Esophagus muscularis mucosa (tissue), 4 donors: ENCODE measurements around the gene NOS1.

Source experiments
- CTCF ChIP-seq, 3 experiments: fragments of 200-600 bp in 2 of 3; fragments of 450-650 bp in 1 of 3; sonication (generic) in 2 of 3; IDR thresholded peaks; one replicate each; pipeline ENCODE4 v1.5.1; 2017 to 2019; ENCODE audit warnings: antibody characterized with exemption in 3 of 3, mild to moderate bottlenecking in 2 of 3, moderate library complexity in 1 of 3
- EP300 ChIP-seq: sonication (generic); formaldehyde crosslinking; IDR thresholded peaks from one replicate; pipeline ENCODE4 v1.6.1; 2017; ENCODE audit warnings: antibody characterized with exemption
- POLR2A ChIP-seq: fragments of 450-650 bp; IDR thresholded peaks from one replicate; pipeline ENCODE4 v1.6.1; 2017; ENCODE audit warnings: antibody characterized with exemption, moderate library complexity, mild to moderate bottlenecking, low read depth
- POLR2AphosphoS5 ChIP-seq, 2 donors: sonication (generic); formaldehyde crosslinking; IDR thresholded peaks; one replicate each; pipeline ENCODE4 v1.6.1; 2017; ENCODE audit warnings: antibody characterized with exemption in 2 of 2

GRCh38 chr12:117262749-117263148 is 98.7 kb downstream of the NOS1 start:
- no peak for TF ChIP-seq CTCF (IDR thresholded peaks at IDR 0.05)
- TF ChIP-seq POLR2A, result no peak
- no peak for TF ChIP-seq EP300
- no peak for TF ChIP-seq POLR2AphosphoS5 (IDR thresholded peaks at IDR 0.05)
